OCI-LY7 (cell line): ENCODE results near the gene IQGAP3. TPM values are rescaled to one million over a fixed set of nuclear protein-coding genes. Genes with fewer than 3 reads are reported as not detected.

Source experiments
- BruUV-seq: library from RNA; stranded (reverse); fragments of 400-500 nt; replicated peaks from 2 replicates; lab custom pipeline; 2021; lab: Mats Ljungman, UMichigan
- CTCF ChIA-PET: fragments of 300-600 bp; sonication (Branson Sonifier 250); formaldehyde crosslinking; loops from one replicate; lab custom pipeline; 2022; ENCODE audit warnings: antibody characterized with exemption; ENCODE audit not compliant: unreplicated experiment; lab: Charles Lee
- POLR2A ChIA-PET: fragments of 300-600 bp; sonication (Branson Sonifier 250); formaldehyde crosslinking; loops from one replicate; lab custom pipeline; 2022; ENCODE audit warnings: antibody characterized with exemption; lab: Charles Lee
- DNase-seq: peaks from one replicate; pipeline ENCODE4 v3.0.0-alpha.2; 2015; ENCODE audit warnings: low spot score
- H2AFZ ChIP-seq: fragments of 200-600 bp; sonication (generic), shearing (Covaris generic); 2 replicates; pipeline ENCODE4 v1.6.1; 2014; ENCODE audit warnings: mild to moderate bottlenecking, antibody characterized with exemption, low read length, moderate library complexity
- H3K27ac ChIP-seq: fragments of 200-600 bp; sonication (generic); 2 replicates; pipeline ENCODE4 v1.5.1; 2014; ENCODE audit warnings: mixed run types, low read depth, mild to moderate bottlenecking, moderate library complexity, low read length, inconsistent platforms; ENCODE audit not compliant: poor library complexity, severe bottlenecking
- H3K36me3 ChIP-seq: fragments of 200-600 bp; sonication (generic); 2 replicates; pipeline ENCODE4 v1.6.1; 2014; ENCODE audit warnings: mild to moderate bottlenecking, antibody characterized with exemption, low read length, moderate library complexity, mixed read lengths; ENCODE audit not compliant: insufficient read depth
- H3K4me1 ChIP-seq: fragments of 200-600 bp; sonication (generic); 2 replicates; pipeline ENCODE4 v1.5.1; 2014; ENCODE audit warnings: mild to moderate bottlenecking, low read length; ENCODE audit not compliant: insufficient read depth, poor library complexity, severe bottlenecking
- H3K4me2 ChIP-seq: fragments of 200-600 bp; sonication (generic); 2 replicates; pipeline ENCODE4 v1.6.1; 2014; ENCODE audit warnings: mild to moderate bottlenecking, low read length
- H3K4me3 ChIP-seq: fragments of 200-600 bp; sonication (generic); 2 replicates; pipeline ENCODE4 v1.5.1; 2014; ENCODE audit warnings: mild to moderate bottlenecking, low read depth, low read length; ENCODE audit not compliant: poor library complexity, severe bottlenecking
- H3K79me2 ChIP-seq: fragments of 200-600 bp; sonication (generic); 2 replicates; pipeline ENCODE4 v1.6.1; 2016; ENCODE audit warnings: low read depth, mild to moderate bottlenecking, low read length, moderate library complexity, mixed read lengths; ENCODE audit not compliant: insufficient read depth
- H3K9me2 ChIP-seq: fragments of 200-600 bp; sonication (generic); 2 replicates; pipeline ENCODE4 v1.6.1; 2016; ENCODE audit warnings: mild to moderate bottlenecking, low read length, mixed read lengths; ENCODE audit not compliant: insufficient read depth
- H3K9me3 ChIP-seq: fragments of 200-600 bp; sonication (generic); 2 replicates; pipeline ENCODE4 v1.6.1; 2014; ENCODE audit warnings: mild to moderate bottlenecking, mixed run types, low read length, mixed read lengths
- H4K20me1 ChIP-seq: fragments of 200-600 bp; sonication (generic); 2 replicates; pipeline ENCODE4 v1.6.1; 2014; ENCODE audit warnings: mild to moderate bottlenecking, antibody characterized with exemption, low read length, moderate library complexity, mixed read lengths; ENCODE audit not compliant: insufficient read depth
- EZH2phosphoT487 ChIP-seq: fragments of 200-600 bp; sonication (generic); IDR thresholded peaks from 2 replicates; pipeline ENCODE4 v1.6.1; 2018; ENCODE audit warnings: low read depth, borderline replicate concordance, mild to moderate bottlenecking, mixed run types, antibody characterized with exemption, low read length, moderate library complexity, mixed read lengths
- intact Hi-C: fragments of 100-400 bp; cut with micrococcal nuclease; formaldehyde crosslinking; loops from one replicate; pipeline ENCODE4 v1.10.0; 2022; ENCODE audit not compliant: unreplicated experiment
- total RNA-seq, 2 experiments: library from RNA; depleted of rRNA in 1 of 2; stranded (reverse); fragments of >200 nt in 1 of 2; shearing (Covaris generic) in 1 of 2; gene quantifications; 2 replicates each; pipeline ENCODE4 v1.2.3, GENCODE V29; 2014 to 2022
- TF ChIP-seq, protein P1 (sequence below): fragments of 200-600 bp; sonication (generic); conservative IDR thresholded peaks from 2 replicates; pipeline ENCODE4 v1.5.1; 2014; ENCODE audit warnings: mild to moderate bottlenecking, antibody characterized with exemption, low read length, moderate library complexity, mixed read lengths

The IQGAP3 gene
- total RNA-seq, 2 experiments from 2014 or later, result 22.4 to 28.7 TPM

DNA sequence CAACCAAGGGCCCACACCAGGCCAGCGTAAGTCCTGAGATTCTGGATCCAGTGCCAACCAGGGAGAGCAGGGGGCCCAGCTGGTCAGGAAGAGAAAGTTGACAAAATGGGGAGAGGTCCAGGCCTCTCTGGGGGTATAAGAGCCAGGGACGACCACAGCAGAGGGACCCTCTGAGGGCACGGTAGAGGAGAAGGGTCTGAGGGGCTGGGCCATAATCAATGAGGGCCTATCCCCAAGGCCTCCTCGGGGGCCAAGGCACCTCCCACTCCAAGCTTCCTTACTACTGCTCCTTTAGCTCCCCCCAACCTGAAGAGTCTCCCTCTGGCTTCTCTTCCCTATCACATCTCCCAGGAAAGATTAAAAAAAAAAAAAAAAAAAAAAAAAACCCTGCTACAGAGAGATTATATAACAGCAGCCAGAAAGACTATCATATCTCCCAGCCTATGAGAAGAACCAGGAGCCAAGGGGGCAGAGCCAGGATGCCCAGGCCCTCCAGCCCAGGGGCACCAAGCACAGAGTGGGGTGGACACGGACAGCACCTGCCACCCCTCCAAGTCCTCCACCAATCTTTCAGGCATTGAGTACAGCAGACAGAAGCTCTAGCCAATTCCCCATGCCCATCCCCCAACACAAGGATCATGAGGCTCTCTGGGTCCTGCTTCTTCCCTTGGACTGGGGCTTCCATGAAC, 74.5 kb downstream of the IQGAP3 start:
- Histone ChIP-seq H3K36me3 (peaks cover 58% of the 10 kb centered on the region), H3K4me1 (peaks cover 70% of the 10 kb centered on the region), H3K4me2 (peak overlapping the region; percentile 91), H2AFZ (no peak overlapping the region), H3K9me3 (no peaks in the 10 kb centered on the region), H4K20me1 (no peaks in the 10 kb centered on the region), H3K4me3 (peak overlapping the region; percentile 98), H3K27ac (peak overlapping the region; percentile 98), H3K79me2 (peaks cover 86% of the 10 kb centered on the region), H3K9me2 (no peaks in the 10 kb centered on the region)
- TSS peak; percentile 30 for BruUV-seq
- ChIA-PET CTCF (interaction anchor here (1.0 kb wide), 2 partner anchors 8 to 112 kb away, joined by 3 to 6 read pairs; no protein-coding TSS in a partner anchor), POLR2A (interaction anchor here (0.6 to 8.9 kb wide), 7 partner anchors 6 to 230 kb away, joined by 6 to 179 read pairs (median 9); partner anchors contain the start of genes ISG20L2, METTL25B and NAXE)
- TF ChIP-seq, protein P1, sequence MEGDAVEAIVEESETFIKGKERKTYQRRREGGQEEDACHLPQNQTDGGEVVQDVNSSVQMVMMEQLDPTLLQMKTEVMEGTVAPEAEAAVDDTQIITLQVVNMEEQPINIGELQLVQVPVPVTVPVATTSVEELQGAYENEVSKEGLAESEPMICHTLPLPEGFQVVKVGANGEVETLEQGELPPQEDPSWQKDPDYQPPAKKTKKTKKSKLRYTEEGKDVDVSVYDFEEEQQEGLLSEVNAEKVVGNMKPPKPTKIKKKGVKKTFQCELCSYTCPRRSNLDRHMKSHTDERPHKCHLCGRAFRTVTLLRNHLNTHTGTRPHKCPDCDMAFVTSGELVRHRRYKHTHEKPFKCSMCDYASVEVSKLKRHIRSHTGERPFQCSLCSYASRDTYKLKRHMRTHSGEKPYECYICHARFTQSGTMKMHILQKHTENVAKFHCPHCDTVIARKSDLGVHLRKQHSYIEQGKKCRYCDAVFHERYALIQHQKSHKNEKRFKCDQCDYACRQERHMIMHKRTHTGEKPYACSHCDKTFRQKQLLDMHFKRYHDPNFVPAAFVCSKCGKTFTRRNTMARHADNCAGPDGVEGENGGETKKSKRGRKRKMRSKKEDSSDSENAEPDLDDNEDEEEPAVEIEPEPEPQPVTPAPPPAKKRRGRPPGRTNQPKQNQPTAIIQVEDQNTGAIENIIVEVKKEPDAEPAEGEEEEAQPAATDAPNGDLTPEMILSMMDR, result no peak
- TF ChIP-seq EZH2phosphoT487, result no peak
- DNase-seq, result peak; percentile 13
- intact Hi-C loops, result loop anchor here (10.0 kb wide), 1 partner anchor 1633 kb away; no protein-coding TSS in a partner anchor

DNA sequence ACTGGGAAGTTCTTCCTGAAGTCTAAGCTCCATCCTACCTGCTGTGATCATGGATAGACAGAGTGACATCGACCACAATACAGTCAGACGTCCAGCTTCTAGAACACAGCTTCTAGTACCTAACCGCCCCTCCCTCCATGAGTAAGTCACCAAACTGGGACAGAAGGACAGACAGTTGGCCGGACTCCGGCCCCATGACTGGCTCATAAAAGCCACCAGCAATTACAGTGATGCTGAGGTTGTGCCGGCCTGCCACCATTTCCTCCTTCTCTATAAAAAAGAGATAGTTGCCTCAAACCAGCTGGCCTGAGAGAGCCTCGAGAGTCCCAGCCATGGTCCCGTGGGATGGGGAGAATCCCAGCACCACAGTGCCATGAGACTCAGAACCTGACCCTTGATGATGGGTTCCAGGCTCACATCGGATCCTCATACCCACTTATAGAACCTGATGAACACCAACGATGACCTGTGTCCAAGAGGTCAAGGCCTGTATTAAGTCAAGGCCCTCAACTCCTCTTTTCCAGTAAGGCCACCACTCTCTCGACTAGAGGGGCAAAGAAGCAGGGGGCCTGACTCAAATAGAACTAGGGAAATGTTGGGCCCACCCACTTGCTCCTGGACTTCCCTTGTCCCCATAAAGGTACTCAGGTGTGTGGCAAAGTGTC, 75.2 kb downstream of the IQGAP3 start:
- Histone ChIP-seq H3K9me3 (no peaks in the 10 kb centered on the region), H3K4me3 (peak overlapping the region; percentile 98), H3K4me1 (peaks cover 69% of the 10 kb centered on the region), H3K79me2 (peaks cover 87% of the 10 kb centered on the region), H4K20me1 (no peaks in the 10 kb centered on the region), H2AFZ (no peak overlapping the region), H3K27ac (peak overlapping the region; percentile 98), H3K36me3 (peaks cover 58% of the 10 kb centered on the region), H3K9me2 (no peaks in the 10 kb centered on the region), H3K4me2 (peak overlapping the region; percentile 91)
- BruUV-seq, result no TSS peak
- CTCF ChIA-PET, result interaction anchor here (0.7 to 1.9 kb wide), 3 partner anchors 11 to 22 kb away, joined by 3 to 5 read pairs (median 4); no protein-coding TSS in a partner anchor
- POLR2A ChIA-PET, result interaction anchor here (0.6 to 8.9 kb wide), 10 partner anchors 6 to 471 kb away, joined by 3 to 179 read pairs (median 8); partner anchors contain the start of genes ISG20L2 and METTL25B
- TF ChIP-seq, protein P1, result no peak
- peak; percentile 26 for DNase-seq
- intact Hi-C loops, result loop anchor here (10.0 kb wide), 1 partner anchor 1632 kb away; no protein-coding TSS in a partner anchor
